Left hindlimb (tissue), 1 donor: ENCODE data around the gene UAP1.

Source experiments
- DNase-seq: peaks from one replicate; pipeline ENCODE4 v3.0.0-alpha.2; 2018

UAP1 gene

DNA sequence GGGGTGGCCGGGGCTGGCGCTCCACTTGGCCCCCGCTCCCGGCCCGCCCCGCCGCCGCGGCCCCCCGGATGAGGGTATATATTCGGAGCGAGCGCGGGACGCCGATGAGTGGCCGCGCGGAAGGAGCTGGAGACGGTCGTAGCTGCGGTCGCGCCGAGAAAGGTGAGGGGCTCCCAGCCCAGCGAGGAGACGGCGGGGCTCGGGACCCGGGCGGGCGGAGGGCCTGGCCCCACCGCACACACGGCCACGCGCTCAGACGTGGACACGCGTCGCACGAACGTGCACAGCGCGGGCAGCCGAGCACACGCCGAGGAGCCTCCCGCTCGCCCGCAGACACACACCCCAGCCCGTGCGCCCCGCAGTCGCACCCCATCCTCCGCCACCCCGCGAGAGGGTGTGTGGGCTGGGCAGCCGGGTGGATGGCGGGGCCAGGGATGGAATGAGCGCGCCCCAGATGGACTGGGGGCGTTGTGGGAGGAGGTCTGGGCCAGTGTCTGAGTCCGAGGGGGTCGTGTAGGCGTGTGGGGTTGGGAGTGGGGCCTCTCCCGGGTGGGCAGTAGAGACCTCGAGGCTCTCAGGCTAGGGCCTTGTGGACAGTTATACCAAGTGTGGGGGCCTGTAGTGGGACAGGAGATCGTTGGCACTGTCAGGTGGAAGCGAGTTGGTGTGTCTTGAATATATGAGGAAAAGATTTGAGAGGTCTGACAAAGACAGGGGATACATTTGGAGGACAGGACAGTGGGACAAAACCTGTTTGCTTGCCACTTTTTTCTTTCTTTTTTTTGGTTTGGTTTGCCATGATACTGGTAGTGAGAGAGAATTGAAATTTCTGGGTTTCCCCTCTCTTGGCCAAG lies at the start of gene UAP1:
Gene UAP1, plus strand, starts transcription at position 107 of the 854 bp plus-strand sequence. CDS start 4,347 bp downstream, outside the sequence.
- DNase-seq: peak; percentile 48

DNA sequence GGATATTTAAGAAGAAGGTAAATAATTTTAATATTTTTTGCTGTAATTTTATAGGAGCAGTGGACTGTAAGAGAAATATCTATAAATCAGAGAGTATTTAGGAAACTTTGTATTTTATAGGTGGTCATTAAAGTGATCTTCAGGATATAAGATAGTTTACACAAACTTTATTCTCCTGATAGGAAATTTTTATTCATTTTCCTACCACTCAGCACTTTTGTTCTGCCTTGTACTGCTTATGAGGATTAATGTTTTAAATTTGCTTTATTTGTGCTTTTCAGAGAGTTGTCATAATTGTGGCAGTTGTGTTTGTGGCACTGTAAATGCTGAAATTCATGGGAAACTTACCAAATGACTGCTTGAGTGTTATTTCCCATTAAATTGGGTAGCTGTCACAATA lies 34.2 kb upstream of the UAP1 start:
- no peak for DNase-seq

DNA sequence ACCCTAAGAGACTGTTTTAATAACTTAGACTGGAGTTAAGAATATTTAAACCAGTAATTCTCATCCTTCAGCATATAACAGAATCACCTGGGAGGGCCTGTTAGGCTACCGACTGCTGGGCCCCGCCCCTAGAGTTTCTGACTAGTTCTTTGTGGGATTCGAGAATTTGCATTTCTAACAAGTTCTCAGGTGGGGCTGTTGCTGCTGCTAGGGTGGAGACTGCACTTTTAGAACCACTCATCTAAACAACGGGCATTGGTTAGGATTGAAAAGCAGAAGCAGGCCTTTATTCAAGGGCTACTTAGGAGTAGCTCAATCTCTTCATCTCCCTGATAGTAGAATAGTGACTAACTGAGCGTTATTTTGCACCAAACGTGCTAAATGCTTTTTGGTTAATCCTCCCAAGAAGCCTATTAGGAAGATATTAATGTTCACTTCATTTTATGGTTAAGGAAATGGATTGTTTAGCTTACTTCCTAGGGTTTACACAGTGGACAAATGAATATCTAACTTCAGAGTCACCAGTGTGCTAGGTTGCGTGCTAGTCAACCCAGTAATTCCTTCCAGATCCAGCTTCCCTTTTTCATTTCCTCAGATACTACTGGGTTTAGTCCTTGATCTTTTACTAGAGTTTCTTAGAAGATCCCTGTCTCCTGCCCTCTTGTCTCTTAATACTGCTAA lies 31.1 kb upstream of the UAP1 start:
- DNase-seq: no peak

DNA sequence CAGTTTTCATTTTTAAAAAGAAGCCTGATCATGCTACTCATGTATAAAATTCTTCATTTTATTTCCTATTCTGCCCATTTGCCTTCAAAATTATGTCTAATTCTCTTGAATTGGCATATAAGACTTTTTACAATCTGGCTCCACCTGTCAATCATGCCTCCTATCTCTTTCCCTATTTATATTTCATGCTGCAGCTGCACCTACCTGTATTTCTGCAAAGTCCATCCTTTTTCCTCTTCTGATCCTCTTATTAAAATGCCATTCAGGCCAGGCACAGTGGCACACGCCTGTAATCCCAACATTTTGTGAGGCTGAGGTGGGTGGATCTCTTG lies 30.6 kb upstream of the UAP1 start:
- no peak for DNase-seq

DNA sequence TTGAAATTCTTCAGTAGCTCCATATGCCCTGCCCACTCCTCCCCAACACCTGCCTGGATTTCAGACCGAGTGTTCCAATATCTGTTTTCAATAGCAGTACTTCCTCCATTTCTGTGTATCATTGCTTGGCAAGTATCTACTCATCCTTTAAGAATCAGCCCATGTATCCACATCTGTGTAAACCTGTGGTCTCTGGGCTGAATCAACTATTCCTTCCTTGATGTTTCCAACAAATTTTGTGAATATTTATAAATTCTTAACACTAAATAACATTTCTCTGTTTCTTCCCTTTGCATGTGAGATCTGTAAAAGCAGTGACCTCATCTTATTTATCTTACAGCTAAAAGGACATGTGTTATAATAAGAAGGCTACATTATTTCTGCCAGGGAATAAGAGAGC lies 26.0 kb upstream of the UAP1 start:
- DNase-seq: no peak

DNA sequence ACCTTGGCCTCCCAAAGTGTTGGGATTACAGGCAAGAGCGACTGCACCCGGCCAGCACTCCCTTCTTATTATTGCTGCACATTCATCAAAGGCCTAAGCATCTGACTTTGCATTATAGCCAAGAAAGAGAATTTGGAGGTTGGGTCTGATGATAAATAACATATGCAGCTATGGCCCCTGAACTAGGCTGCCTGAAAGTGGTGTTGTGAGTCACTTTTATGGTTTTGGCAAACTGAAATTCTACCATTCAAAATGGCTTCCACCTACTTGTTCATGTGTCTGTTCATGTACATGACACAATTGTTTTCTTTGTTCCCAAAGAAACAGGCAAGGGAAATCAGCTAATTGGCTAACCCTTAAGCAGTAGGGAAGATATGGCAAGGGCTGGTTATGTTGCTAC lies 25.0 kb upstream of the UAP1 start:
- DNase-seq: no peak

DNA sequence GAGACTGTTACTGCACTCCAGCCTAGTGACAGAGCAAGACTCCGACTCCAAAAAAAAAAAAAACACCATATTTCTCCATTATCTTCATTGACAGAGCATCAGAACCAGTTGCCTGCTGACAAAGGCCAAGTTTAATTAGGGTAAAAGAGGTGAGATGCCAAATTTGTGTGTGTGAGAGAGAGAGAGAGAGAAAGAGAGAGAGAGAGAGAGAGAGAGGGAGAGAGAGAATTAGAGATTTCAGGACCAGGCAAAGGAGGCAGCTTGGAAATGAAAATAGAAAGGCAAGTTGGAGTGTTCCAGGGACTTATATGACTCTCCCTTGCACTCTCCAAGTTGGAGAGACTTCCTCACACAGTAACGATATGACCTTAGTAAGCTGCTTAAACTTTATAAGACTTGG lies 24.3 kb upstream of the UAP1 start:
- no peak for DNase-seq

DNA sequence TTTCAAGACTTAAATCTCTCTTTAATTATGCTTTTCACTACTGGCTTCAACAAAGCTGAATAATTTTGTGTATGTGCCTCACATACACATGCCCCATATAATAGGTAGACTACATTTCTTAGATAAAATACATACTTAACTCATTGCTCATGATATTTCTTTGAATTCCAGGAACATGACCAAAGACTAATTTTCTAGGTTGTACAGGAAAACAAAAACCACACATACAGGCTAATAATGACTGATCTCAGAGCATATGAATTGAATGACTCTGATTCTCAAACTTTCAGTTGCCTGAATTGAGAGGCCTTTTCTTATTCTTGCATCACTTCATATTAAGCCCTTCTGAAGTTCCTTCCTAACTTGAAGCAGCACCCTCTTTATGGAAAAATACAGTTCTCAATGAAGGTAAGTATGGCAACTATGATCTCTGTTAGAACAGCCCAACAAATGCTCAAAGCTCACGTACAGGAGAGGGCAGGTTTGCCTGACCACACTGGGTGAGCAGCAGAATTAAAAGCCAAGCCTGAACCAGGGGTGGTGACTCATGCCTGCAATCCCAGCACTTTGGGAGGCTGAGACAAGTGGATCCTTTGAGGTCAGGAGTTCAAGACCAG lies 22.6 kb upstream of the UAP1 start:
- DNase-seq: no peak

DNA sequence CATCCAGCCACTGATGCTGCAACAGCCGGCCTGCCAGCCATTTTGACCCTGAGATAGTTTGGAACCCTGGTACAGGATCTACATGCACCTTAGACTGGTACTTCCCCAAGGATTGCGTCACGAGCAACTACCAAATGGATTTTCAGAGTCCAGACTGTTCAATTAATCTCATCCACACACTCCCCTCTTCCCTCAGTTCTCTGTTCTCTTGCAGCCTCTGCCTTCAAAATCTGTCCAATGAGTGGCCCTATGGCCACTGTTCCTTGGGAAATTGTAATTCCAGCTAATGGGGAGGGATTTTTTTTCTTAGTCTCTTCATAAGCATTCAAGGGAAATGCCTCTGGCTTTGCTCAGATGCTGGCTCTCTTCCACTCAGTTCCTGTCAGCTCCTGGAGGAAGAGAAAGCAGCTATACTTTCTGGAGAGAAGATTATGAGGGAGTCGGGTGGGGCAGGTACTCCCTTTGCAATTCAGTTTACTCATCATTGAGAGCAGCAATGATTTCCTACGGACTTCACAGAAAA lies 19.8 kb upstream of the UAP1 start:
- DNase-seq: peak; percentile 65

DNA sequence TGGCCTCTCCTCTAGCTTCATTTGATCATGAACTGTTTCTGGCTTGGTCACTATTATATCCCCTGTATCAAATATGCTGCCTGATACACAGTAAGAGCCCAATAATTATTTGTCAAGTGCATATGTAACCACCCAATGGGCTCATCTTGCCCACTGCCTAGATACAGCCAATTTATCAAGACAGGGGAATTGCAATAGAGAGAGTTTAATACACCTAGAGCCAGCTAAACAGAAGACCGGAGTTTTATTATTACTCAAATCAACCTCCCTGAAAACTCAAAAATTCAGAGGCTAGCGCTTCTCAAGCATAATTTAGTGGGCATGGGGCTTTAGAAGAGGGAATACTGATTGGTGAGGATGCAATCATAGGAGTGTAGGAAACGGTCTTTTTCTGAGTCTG lies 18.3 kb upstream of the UAP1 start:
- DNase-seq: no peak

DNA sequence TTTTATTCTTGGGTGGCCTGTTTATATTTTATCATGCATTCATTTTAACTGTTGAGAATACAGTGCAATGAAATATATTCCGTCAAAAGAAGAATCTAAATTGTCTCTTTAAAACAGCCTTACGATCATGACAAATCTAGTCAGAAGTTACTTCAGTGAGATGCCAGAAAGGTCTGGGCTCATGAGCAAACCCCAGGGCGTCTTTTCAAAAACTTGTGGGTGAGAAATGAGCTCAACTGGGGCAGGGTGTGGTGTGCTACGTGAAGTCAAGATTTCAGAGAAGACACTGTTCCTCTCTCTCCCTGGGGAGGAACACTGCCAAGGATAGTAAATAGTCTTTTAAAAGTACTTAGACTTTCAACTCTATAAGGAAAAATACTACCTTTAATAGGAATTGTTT lies 13.4 kb upstream of the UAP1 start:
- no peak for DNase-seq

DNA sequence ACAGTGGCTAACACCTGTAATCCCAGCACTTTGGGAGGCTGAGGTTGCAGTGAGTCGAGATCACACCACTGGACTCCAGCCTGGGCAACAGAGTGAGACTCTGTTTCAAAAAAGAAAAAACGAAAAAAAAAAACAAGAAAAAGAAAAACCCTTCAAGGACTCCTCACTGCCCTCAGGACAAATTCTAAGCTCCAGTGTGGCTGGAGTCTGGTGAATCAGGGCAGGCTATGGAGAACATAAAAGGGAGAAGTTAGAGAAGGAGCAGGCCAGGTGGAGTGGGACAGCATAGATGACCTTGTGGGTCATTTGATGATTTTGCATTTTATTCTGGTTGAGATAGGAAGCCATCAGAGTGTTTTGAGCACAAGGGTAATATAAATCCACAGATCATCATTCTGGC lies 12.5 kb upstream of the UAP1 start:
- no peak for DNase-seq

DNA sequence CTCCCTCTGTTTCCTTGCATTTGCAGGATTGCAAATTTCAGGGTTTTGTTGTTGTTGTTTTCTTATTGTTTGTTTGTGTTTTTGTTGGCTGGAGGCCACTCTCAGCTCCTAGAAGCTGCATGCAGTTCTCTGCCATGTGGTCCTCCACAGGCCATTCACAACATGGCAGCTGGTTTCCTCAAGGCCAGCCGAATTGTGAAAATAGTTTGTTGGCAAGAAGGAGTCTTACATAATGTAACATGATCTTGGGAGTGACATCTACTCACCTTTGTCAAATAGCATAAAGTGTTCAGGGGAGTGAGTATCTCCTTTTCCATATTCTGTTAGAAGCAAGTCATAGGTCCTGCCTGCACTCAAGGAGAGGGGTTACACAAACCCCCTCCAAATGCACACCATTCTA lies 10.6 kb upstream of the UAP1 start:
- DNase-seq: no peak

DNA sequence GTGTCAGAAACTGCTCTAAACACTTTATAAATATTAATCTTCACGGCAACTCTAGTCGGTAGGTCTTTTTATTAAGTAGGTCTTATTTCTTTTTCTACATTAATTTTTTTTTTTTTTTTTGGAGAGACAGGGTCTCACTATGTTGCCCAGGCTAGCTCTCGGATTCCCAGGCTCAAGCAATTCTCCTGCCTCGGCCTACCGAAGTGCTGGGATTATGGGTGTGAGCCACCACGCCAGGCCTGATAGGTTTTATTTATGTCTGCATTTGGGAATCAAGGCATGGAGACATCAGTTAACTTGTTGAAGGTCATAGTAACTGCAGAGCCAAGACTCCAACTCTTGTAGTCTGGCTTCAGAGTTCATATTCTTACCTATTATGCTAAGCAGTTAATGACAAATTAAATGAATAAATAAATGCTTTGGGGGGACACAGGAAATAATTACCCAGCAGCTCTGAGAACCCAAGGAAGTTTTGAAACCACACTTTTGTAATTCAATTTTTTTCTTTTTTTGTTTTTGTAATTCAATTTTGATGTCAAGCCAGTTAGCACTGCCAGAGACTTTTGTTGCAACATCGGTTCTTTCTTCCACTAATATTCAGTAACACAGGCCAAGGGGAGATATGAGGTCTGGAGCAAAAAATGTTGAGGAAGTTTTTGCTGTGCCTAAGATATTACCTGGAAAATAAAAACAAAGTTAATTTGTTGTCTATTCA lies 9.4 kb upstream of the UAP1 start:
- no peak for DNase-seq

DNA sequence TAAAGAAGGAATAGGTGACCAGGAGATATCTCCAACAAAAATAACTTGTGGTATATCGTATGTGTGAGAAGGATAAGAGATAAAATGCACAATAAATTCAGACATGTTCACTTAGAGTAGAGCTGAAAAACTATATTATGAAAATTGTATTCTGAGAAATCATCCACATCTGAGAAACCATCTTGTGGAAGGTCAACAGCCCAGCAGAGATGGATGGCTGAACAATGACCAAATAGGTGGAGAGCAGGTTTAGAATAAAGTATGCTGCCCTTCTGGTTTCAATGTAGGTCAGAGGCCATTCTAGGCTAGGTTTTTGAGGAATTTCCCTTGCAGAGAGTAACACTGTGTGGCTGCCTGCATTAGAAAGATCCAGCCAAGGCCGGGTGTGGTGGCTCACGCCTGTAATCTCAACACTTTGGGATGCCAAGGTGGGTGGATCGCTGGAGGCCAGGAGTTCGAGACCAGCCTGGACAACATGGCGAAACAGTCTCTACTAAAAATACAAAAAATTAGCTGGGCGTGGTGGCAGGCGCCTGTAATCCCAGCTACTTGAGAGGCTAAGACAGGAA lies 8.8 kb upstream of the UAP1 start:
- no peak for DNase-seq

DNA sequence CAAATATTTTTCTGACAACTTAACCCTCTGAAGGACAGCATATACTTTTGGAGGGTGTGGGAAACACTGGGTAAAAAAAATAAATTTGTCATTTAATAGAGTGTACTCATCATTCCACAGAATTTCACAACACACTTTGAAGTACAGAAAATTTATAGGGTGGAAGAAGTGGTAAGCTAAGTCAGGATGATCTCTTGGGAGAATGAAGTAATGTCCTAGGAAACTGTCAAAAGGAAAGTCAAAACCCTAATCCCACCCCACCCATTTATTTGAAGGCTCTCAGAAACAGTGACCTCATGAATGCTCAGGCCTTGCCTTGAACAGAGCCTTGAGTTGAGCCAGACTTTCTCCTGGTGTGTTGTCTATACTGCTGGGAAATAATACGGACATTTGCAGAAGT lies 7.3 kb upstream of the UAP1 start:
- no peak for DNase-seq

DNA sequence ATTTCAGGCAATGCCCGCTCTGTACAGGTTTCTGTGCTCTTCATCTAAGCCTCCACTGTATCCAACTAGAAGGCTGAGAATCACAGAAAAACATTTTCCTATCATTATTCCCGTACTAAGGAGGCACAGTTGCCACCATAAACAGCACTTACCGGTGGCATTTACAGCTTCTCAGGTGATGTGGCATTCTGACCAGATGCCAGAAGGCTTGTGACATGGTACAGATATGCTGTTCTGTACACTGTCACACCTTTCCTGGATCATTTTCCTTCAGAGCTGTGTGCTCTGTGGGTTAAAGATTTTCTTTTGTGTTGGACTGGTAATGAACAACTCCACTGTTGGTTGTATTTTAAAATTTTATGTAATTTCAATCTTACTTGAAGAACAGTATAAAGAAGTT lies 4.0 kb upstream of the UAP1 start:
- DNase-seq: no peak

DNA sequence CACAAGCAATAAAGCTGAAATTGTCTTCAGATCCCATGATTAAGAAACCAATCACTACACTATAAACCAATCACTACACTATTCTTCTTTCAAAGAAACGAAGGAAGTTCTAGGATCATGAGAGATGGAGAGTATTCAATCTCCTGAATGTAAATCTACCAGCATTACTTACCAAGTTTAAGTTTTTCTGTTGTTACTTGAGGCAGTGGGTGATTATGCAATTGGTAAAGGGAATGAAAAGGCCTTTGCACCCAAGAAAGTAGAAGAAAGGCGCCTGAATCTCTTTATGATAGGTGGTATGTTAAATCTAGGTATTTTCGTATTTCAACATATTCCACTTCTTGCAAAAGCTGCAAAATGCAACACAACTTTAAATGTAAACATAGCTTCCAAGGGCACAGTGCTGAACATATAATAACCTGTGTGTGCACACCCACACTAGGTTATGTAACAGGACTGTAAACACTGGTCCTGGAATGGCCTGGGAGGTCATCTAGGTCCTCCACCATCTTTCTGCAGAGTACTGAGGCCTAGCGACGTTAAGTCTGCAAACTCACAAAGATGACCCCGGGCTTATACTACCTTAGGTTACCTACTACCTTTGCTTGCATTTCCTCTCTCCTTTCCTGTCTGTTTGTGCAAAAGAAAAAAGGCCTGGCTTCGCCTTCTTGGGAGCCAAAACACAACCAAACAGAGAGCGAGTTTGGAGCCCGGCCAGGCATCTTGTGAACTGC lies 1.1 kb upstream of the UAP1 start:
- DNase-seq: no peak

DNA sequence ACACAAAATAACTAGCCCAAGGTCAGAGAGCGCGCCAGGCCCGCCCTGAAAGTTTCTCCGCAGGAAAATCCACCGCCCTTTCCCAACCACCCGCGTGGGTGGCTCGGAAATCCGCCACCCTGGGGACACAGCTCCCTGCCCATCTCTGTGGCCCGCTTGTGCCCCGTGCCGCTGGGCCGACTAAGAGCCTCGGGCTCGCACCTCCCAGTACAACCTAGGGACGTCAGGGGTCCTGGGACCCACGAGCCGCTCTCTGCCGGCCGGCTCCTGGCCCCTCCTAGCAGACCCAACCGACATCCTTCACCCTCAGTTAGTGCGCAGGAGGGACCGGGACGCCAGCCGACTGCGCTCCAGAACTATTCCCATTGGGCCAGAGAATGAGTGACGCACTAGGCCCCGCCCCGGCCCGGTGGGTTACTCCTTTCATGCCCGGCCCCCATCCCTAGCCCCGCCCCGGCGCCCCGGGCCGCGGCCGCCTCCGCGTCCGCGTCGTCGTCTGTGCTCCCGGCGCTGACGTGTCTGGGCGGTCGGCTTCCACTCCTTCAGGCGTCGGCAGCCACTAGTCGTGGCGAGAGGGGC lies 396 bp upstream of the UAP1 start:
- peak; percentile 99 for DNase-seq

DNA sequence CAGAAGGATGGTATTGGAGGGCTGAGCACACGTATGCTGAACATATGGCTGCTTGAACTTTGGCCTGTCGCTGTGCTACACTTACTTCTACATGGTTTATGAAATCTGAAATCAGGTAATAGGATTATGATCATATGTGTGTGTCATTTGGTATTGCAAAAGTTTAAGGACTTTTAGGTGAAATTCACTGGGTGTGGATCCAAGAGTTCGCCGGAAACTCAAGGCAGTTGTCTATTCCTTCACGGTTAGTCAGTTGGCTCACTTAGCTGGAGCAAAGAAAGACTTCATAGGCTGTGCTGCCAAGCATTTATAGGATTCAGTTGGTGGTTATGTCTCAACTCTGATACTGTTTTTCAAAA lies 927 bp downstream of the UAP1 start:
- DNase-seq: no peak

DNA sequence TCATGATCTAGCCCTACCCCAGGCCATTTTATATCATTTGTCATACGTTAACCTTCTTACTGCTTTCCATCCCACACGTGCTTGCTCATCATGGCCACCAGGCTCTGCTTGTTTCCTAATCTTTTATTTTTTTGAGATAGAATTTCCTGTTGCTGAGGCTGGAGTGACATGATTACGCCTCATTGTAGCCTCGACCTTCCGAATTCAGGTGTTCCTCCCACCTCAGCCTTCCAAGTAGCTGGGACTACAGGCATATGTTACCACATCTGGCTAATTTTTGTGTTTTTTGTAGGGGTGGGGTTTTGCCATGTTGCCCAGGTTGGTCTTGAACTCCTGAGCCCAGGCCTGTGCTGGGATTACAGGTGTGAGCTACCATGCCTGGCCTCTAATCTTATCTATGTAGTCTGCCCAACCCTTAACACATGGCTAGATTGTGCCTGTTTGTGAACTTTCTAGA lies 3.3 kb downstream of the UAP1 start:
- no peak for DNase-seq

DNA sequence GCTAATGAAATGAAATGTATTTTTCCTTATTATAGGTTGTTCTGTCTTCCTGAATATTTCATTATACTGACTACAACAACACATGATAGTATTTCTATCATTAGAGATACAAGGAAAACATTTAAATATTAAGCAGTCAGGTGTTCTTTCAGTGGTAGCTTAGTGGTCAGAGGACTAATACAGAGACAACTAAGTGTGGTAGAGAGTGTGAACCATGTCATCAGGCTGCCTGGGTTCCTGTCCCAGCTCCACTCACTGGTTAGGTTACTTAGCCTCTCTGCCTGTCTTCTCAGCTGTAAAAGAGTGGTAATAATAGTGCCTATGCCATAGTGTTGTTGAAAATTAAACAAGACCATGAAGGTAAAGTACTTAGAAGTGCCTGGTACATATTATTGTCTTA lies 3.9 kb downstream of the UAP1 start:
- no peak for DNase-seq
